Activated T-helper 2 cell treated with anti-CD3 and anti-CD28 coated beads, Interferon-gamma antibody, Interleukin-2, Interleukin-4, amounts not matched to agents 10 μg/mL and 5 μg/mL and 100 μg/mL, durations not matched to agents 14 hours and 24 hours and 36 hours (primary cell): Measurements from ENCODE around the gene CRIM1. TPM values are rescaled to one million over a fixed set of nuclear protein-coding genes. Genes with fewer than 3 reads are reported as not detected.

Experiments used
- DNase-seq: peaks from one replicate; pipeline ENCODE4 v3.0.0; 2021; ENCODE audit warnings: low spot score
- H3K27ac Mint-ChIP-seq: one replicate; pipeline ENCODE4 v1.8.0; 2021; ENCODE audit warnings: mixed read lengths
- H3K27me3 Mint-ChIP-seq: one replicate; pipeline ENCODE4 v1.8.0; 2021; ENCODE audit warnings: low read depth, mixed read lengths
- H3K36me3 Mint-ChIP-seq: one replicate; pipeline ENCODE4 v1.8.0; 2021; ENCODE audit warnings: low read depth, mixed read lengths
- H3K4me1 Mint-ChIP-seq: one replicate; pipeline ENCODE4 v1.8.0; 2021; ENCODE audit warnings: low read depth, mixed read lengths
- H3K4me3 Mint-ChIP-seq: one replicate; pipeline ENCODE4 v1.8.0; 2021; ENCODE audit warnings: low read depth, mild to moderate bottlenecking, moderate library complexity, mixed read lengths
- H3K9me3 Mint-ChIP-seq: one replicate; pipeline ENCODE4 v1.8.0; 2021; ENCODE audit warnings: mixed read lengths
- intact Hi-C: fragments of 100-400 bp; cut with micrococcal nuclease; formaldehyde crosslinking; loops from one replicate; pipeline ENCODE4 v1.15.1; 2023
- total RNA-seq: library from RNA; stranded (reverse); gene quantifications from 2 replicates; pipeline ENCODE4 v1.2.3, GENCODE V29; 2022

The CRIM1 gene
- total RNA-seq, 1 donor from 2014 or later: 12.8 TPM

GRCh38 chr2:36565712-36566111 lies 210.1 kb downstream of the CRIM1 start:
- no peak overlapping the region for H3K27ac Mint-ChIP-seq

GRCh38 chr2:36566887-36567286 lies 211.3 kb downstream of the CRIM1 start:
- Mint-ChIP-seq H3K4me3 (no peak overlapping the region), H3K27ac (no peak overlapping the region), H3K9me3 (no peaks in the 10 kb centered on the region), H3K27me3 (no peaks in the 10 kb centered on the region), H3K36me3 (peaks cover 22% of the 10 kb centered on the region), H3K4me1 (peaks cover 10% of the 10 kb centered on the region)
- intact Hi-C loops: no loop called here
- DNase-seq: no peak

More at GRCh38 chr2:36565712-36566111, 210.1 kb downstream of the CRIM1 start:
- no peak for DNase-seq
- H3K9me3 Mint-ChIP-seq: no peaks in the 10 kb centered on the region
- peaks cover 25% of the 10 kb centered on the region for H3K36me3 Mint-ChIP-seq
- H3K4me1 Mint-ChIP-seq: peaks cover 12% of the 10 kb centered on the region
- intact Hi-C loops: no loop called here
- no peak overlapping the region for H3K4me3 Mint-ChIP-seq
- no peaks in the 10 kb centered on the region for H3K27me3 Mint-ChIP-seq

- intact Hi-C loops: no loop called here
- Mint-ChIP-seq H3K36me3 (peaks cover 31% of the 10 kb centered on the region), H3K4me3 (no peak overlapping the region)
Observed at GRCh38 chr2:36567711-36568408, 212.3 kb downstream of the CRIM1 start.

GRCh38 chr2:36568516-36569246 lies 213.1 kb downstream of the CRIM1 start:
- no peaks in the 10 kb centered on the region for H3K27me3 Mint-ChIP-seq
- peaks cover 34% of the 10 kb centered on the region for H3K36me3 Mint-ChIP-seq
- peaks cover 3% of the 10 kb centered on the region for H3K4me1 Mint-ChIP-seq
- no peak for DNase-seq
- no peak overlapping the region for H3K27ac Mint-ChIP-seq
- H3K9me3 Mint-ChIP-seq: no peaks in the 10 kb centered on the region
- intact Hi-C loops: no loop called here
- no peak overlapping the region for H3K4me3 Mint-ChIP-seq

More at GRCh38 chr2:36567711-36568408, 212.3 kb downstream of the CRIM1 start:
- Mint-ChIP-seq H3K27ac (no peak overlapping the region), H3K9me3 (no peaks in the 10 kb centered on the region), H3K27me3 (no peaks in the 10 kb centered on the region), H3K4me1 (peaks cover 10% of the 10 kb centered on the region)
- DNase-seq: no peak

- Mint-ChIP-seq H3K9me3 (no peaks in the 10 kb centered on the region), H3K4me1 (no peaks in the 10 kb centered on the region), H3K27me3 (no peaks in the 10 kb centered on the region), H3K27ac (no peak overlapping the region), H3K4me3 (no peak overlapping the region), H3K36me3 (peaks cover 31% of the 10 kb centered on the region)
- intact Hi-C loops: no loop called here
- no peak for DNase-seq
Observed at GRCh38 chr2:36569267-36569856, 213.8 kb downstream of the CRIM1 start.

- Mint-ChIP-seq H3K4me3 (no peak overlapping the region), H3K4me1 (no peaks in the 10 kb centered on the region), H3K9me3 (no peaks in the 10 kb centered on the region), H3K27ac (no peak overlapping the region), H3K27me3 (no peaks in the 10 kb centered on the region), H3K36me3 (peaks cover 34% of the 10 kb centered on the region)
- no peak for DNase-seq
- intact Hi-C loops: no loop called here
Observed at GRCh38 chr2:36570416-36570815, 214.8 kb downstream of the CRIM1 start.

GRCh38 chr2:36572054-36572718 lies 216.6 kb downstream of the CRIM1 start:
- Mint-ChIP-seq H3K9me3 (no peaks in the 10 kb centered on the region), H3K4me1 (no peaks in the 10 kb centered on the region), H3K36me3 (peaks cover 40% of the 10 kb centered on the region), H3K27me3 (no peaks in the 10 kb centered on the region), H3K27ac (no peak overlapping the region), H3K4me3 (no peak overlapping the region)
- DNase-seq: no peak
- intact Hi-C loops: no loop called here

- H3K9me3 Mint-ChIP-seq: no peaks in the 10 kb centered on the region
- H3K27ac Mint-ChIP-seq: no peak overlapping the region
- intact Hi-C loops: no loop called here
- no peaks in the 10 kb centered on the region for H3K27me3 Mint-ChIP-seq
- peaks cover 42% of the 10 kb centered on the region for H3K36me3 Mint-ChIP-seq
- no peaks in the 10 kb centered on the region for H3K4me1 Mint-ChIP-seq
- H3K4me3 Mint-ChIP-seq: no peak overlapping the region
- no peak for DNase-seq
Observed at GRCh38 chr2:36572719-36573059, 217.1 kb downstream of the CRIM1 start.

- Mint-ChIP-seq H3K4me3 (no peak overlapping the region), H3K27ac (no peak overlapping the region), H3K27me3 (no peaks in the 10 kb centered on the region), H3K9me3 (no peaks in the 10 kb centered on the region), H3K4me1 (peaks cover 1% of the 10 kb centered on the region), H3K36me3 (peaks cover 47% of the 10 kb centered on the region)
- no peak for DNase-seq
- intact Hi-C loops: no loop called here
Observed at GRCh38 chr2:36573165-36573564, 217.6 kb downstream of the CRIM1 start.

- intact Hi-C loops: no loop called here
- Mint-ChIP-seq H3K36me3 (peaks cover 61% of the 10 kb centered on the region), H3K4me1 (peaks cover 11% of the 10 kb centered on the region), H3K9me3 (no peaks in the 10 kb centered on the region), H3K27ac (no peak overlapping the region), H3K4me3 (no peak overlapping the region), H3K27me3 (no peaks in the 10 kb centered on the region)
- no peak for DNase-seq
Observed at GRCh38 chr2:36574560-36574959, 219.0 kb downstream of the CRIM1 start.

GRCh38 chr2:36577884-36578283 lies 222.3 kb downstream of the CRIM1 start:
- no peak for DNase-seq
- peaks cover 81% of the 10 kb centered on the region for H3K36me3 Mint-ChIP-seq
- intact Hi-C loops: no loop called here
- no peak overlapping the region for H3K27ac Mint-ChIP-seq
- peaks cover 11% of the 10 kb centered on the region for H3K4me1 Mint-ChIP-seq
- no peak overlapping the region for H3K4me3 Mint-ChIP-seq
- H3K27me3 Mint-ChIP-seq: no peaks in the 10 kb centered on the region
- no peaks in the 10 kb centered on the region for H3K9me3 Mint-ChIP-seq

- Mint-ChIP-seq H3K4me1 (peaks cover 11% of the 10 kb centered on the region), H3K36me3 (peaks cover 83% of the 10 kb centered on the region), H3K27me3 (no peaks in the 10 kb centered on the region), H3K27ac (peak overlapping the region; percentile 62), H3K4me3 (no peak overlapping the region), H3K9me3 (no peaks in the 10 kb centered on the region)
- no peak for DNase-seq
- intact Hi-C loops: no loop called here
Observed at GRCh38 chr2:36578343-36579296, 223.0 kb downstream of the CRIM1 start.
